Esophagus squamous epithelium (tissue), 5 donors: ENCODE data around the gene TIAM2. TPM values are rescaled to one million over a fixed set of nuclear protein-coding genes. Genes with fewer than 3 reads are reported as not detected.

Source experiments
- DNase-seq: peaks from one replicate; lab custom pipeline; 2025; lab: John Stamatoyannopoulos, UW
- H3K27ac ChIP-seq, 4 donors: fragments of 200-600 bp; sonication (generic); one replicate each; pipeline ENCODE4 v1.5.1; 2016 to 2019; ENCODE audit warnings: mild to moderate bottlenecking in 1 of 4
- H3K27me3 ChIP-seq, 4 donors: fragments of 200-600 bp; sonication (generic); 1 replicate in 3 of 4; 2 replicates in 1 of 4; pipeline versions ENCODE4 v1.5.1 to v1.6.0; 2017 to 2021; ENCODE audit warnings: antibody characterized with exemption in 1 of 4
- H3K36me3 ChIP-seq, 3 donors: fragments of 200-600 bp; sonication (generic); one replicate each; pipeline ENCODE4 v1.5.1; 2016 to 2019
- H3K4me1 ChIP-seq, 3 donors: fragments of 200-600 bp; sonication (generic); one replicate each; pipeline ENCODE4 v1.5.1; 2017 to 2019
- H3K4me3 ChIP-seq, 4 donors: fragments of 200-600 bp; sonication (generic); 1 replicate in 3 of 4; 2 replicates in 1 of 4; pipeline ENCODE4 v1.5.1; 2016 to 2019; ENCODE audit warnings: mild to moderate bottlenecking in 2 of 4, moderate library complexity in 1 of 4
- H3K9me3 ChIP-seq, 3 donors: fragments of 200-600 bp; sonication (generic); one replicate each; pipeline ENCODE4 v1.5.1; 2016 to 2019
- CTCF ChIP-seq, 6 experiments: fragments of 450-650 bp in 4 of 6; fragments of 200-600 bp in 2 of 6; sonication (generic) in 2 of 6; IDR thresholded peaks; one replicate each; pipeline ENCODE4 v1.5.1; 2016 to 2019; ENCODE audit warnings: antibody characterized with exemption in 6 of 6, mild to moderate bottlenecking in 4 of 6, moderate library complexity in 4 of 6
- POLR2A ChIP-seq, 4 donors: fragments of 450-650 bp; IDR thresholded peaks; one replicate each; pipeline ENCODE4 v1.6.1; 2017; ENCODE audit warnings: antibody characterized with exemption in 4 of 4, mild to moderate bottlenecking in 4 of 4, moderate library complexity in 3 of 4
- WGBS, 2 donors: methylation state at CpG; one replicate each; pipeline ENCODE4 v1.1.5; 2018; 5-methylcytosine and 5-hydroxymethylcytosine counted together
- intact Hi-C: fragments of 100-400 bp; cut with DNase I; formaldehyde crosslinking; loops from one replicate; pipeline ENCODE4 v1.15.0; 2022
- total RNA-seq, 4 donors: library from RNA; depleted of rRNA; stranded (reverse); fragments of >200 nt; gene quantifications; one replicate each; pipeline ENCODE4 v1.1.0, GENCODE V29; 2016
- donor health status: DM: yes; HTN: yes; CAD: no.

TIAM2 gene
- total RNA-seq, 4 donors from 2014 or later, result 2.3 to 10.3 (median 5.6) TPM

GRCh38 chr6:155171747-155172449, 176.8 kb downstream of the TIAM2 start:
- no peaks in the 10 kb centered on the region for H3K9me3 ChIP-seq
- H3K4me3 ChIP-seq, result peak overlapping the region in 2 of 4 donors; percentile 19 to 34
- no peak for DNase-seq
- WGBS, 2 donors, result 40 to 46% methylated on average over 7 of the region's 7 CpGs
- peaks cover 8 to 34% (median 16%) of the 10 kb centered on the region in 3 donors for H3K4me1 ChIP-seq
- TF ChIP-seq CTCF (IDR thresholded peaks at IDR 0.05) (no peak), POLR2A (IDR thresholded peaks at IDR 0.05) (no peak)
- no peaks in the 10 kb centered on the region for H3K27me3 ChIP-seq
- H3K36me3 ChIP-seq, result no peaks in the 10 kb centered on the region
- peak overlapping the region in 2 of 4 donors; percentile 29 to 76 for H3K27ac ChIP-seq
- intact Hi-C loops, result loop anchor here (5.0 kb wide), 1 partner anchor 245 kb away; no protein-coding TSS in a partner anchor

GRCh38 chr6:155173488-155173887, 178.4 kb downstream of the TIAM2 start:
- Histone ChIP-seq H3K27me3 (no peaks in the 10 kb centered on the region), H3K36me3 (no peaks in the 10 kb centered on the region), H3K4me3 (no peak overlapping the region), H3K4me1 (peaks cover 8 to 34% (median 16%) of the 10 kb centered on the region in 3 donors), H3K27ac (peak overlapping the region in 1 of 4 donors; percentile 32), H3K9me3 (no peaks in the 10 kb centered on the region)
- TF ChIP-seq CTCF (IDR thresholded peaks at IDR 0.05), result no peak
- TF ChIP-seq POLR2A (IDR thresholded peaks at IDR 0.05), result no peak
- 69 to 74% methylated on average over 5 of the region's 5 CpGs for WGBS, 2 donors
- intact Hi-C loops, result loop anchor here (5.0 kb wide), 1 partner anchor 246 kb away; no protein-coding TSS in a partner anchor
- DNase-seq, result no peak

GRCh38 chr6:155174576-155175211, 179.6 kb downstream of the TIAM2 start:
- intact Hi-C loops, result loop anchor here (5.0 kb wide), 2 partner anchors 73 to 247 kb away; no protein-coding TSS in a partner anchor
- no peak overlapping the region for H3K4me3 ChIP-seq

GRCh38 chr6:155177363-155177961, 182.3 kb downstream of the TIAM2 start:
- Histone ChIP-seq H3K4me1 (peaks cover 0 to 14% (median 0%) of the 10 kb centered on the region in 3 donors), H3K36me3 (no peaks in the 10 kb centered on the region), H3K4me3 (no peak overlapping the region), H3K27ac (no peak overlapping the region), H3K9me3 (no peaks in the 10 kb centered on the region), H3K27me3 (no peaks in the 10 kb centered on the region)
- no peak for TF ChIP-seq POLR2A (IDR thresholded peaks at IDR 0.05)
- TF ChIP-seq CTCF (IDR thresholded peaks at IDR 0.05), result peak; percentile 48 to 83 (median 70)
- no peak for DNase-seq
- WGBS, 2 donors, result 71 to 79% methylated on average over 4 of the region's 4 CpGs
- intact Hi-C loops, result loop anchor here (5.0 kb wide), 1 partner anchor 70 kb away; no protein-coding TSS in a partner anchor

More at GRCh38 chr6:155174576-155175211, 179.6 kb downstream of the TIAM2 start:
- WGBS, 2 donors, result 20 to 27% methylated on average over 7 to 12 of the region's 12 CpGs
- H3K9me3 ChIP-seq, result no peaks in the 10 kb centered on the region
- no peaks in the 10 kb centered on the region for H3K36me3 ChIP-seq
- no peaks in the 10 kb centered on the region for H3K27me3 ChIP-seq
- H3K4me1 ChIP-seq, result peaks cover 8 to 34% (median 16%) of the 10 kb centered on the region in 3 donors
- TF ChIP-seq CTCF (IDR thresholded peaks at IDR 0.05) (peak; percentile 29 to 78 (median 60)), POLR2A (IDR thresholded peaks at IDR 0.05) (no peak)
- no peak for DNase-seq
- peak overlapping the region in 1 of 4 donors; percentile 32 for H3K27ac ChIP-seq
